GM12874 (cell line): ENCODE results near the gene KIFBP.

Experiments
- TF ChIP-seq, protein P1 (sequence below): IDR thresholded peaks from 2 replicates; pipeline ENCODE4 v1.5.1; 2011; ENCODE audit warnings: low read depth, mild to moderate bottlenecking, control low read depth, low read length, moderate library complexity; ENCODE audit not compliant: insufficient read depth

KIFBP gene

DNA sequence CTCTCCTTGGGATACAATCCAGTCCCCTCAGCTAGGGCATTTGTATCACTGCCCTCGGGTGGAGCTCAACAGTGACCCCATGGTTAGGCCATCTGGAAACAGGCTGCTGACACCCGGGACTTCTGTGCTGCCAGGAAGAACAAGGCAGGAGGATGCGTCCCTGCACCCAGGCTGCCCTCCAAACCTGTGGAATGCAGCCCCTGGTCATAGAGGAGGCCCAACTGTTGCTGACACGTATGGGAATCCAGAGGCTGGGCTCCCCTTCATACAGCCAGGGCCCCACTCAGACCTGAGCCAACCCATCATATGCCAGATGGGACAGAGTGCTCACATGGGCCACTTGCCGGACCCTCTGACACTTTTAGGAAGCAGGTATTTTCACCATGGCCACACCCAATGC lies 53.8 kb downstream of the KIFBP start:
- TF ChIP-seq, protein P1, sequence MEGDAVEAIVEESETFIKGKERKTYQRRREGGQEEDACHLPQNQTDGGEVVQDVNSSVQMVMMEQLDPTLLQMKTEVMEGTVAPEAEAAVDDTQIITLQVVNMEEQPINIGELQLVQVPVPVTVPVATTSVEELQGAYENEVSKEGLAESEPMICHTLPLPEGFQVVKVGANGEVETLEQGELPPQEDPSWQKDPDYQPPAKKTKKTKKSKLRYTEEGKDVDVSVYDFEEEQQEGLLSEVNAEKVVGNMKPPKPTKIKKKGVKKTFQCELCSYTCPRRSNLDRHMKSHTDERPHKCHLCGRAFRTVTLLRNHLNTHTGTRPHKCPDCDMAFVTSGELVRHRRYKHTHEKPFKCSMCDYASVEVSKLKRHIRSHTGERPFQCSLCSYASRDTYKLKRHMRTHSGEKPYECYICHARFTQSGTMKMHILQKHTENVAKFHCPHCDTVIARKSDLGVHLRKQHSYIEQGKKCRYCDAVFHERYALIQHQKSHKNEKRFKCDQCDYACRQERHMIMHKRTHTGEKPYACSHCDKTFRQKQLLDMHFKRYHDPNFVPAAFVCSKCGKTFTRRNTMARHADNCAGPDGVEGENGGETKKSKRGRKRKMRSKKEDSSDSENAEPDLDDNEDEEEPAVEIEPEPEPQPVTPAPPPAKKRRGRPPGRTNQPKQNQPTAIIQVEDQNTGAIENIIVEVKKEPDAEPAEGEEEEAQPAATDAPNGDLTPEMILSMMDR, result no peak

DNA sequence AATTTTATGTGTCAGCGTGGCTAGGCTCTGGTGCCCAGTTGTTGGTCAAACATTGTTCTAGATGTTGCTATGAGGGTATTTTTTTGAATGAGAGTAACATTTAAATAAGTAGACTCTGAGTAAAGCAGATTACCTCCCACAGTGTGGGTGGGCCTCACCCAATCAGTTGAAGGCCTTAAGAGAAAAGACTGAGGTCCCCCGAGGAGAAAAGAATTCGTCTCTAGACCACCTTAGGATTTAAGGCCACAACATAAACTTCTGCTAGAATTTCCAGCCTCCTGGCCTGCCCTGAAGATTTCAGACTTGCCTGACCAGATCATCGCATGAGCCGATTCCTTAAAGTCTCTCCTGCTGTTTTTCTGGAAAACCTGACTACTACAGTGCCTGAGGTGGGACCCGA lies 54.2 kb downstream of the KIFBP start:
- TF ChIP-seq, protein P1, result no peak

DNA sequence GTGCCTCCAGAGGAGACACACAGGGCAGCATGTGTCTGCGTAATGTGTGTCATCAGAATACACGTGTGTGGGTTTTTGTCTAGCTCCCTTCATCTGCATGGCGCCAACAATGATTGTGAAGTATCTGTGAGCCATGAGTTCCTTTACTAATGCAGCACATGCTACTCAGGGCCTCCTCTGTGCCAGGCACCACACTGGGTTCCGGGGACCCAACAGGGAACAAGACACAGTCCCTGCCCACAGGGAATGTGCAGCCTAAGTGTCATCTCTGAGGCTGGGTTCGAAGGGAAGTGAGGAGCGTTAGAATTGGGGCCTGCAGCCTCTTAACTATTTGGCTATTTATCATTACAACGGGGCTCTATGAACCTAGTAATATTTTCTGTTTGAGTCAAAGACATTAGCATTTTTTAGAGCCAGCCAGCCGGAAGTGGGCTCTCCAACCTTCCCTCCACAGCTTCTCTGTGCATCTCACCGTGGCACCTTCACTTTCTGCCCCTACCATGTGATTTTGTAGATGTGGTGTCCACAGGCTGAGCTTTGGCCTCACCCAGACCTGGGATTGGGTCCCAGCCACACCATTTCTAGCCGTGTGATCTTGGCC lies 55.4 kb downstream of the KIFBP start:
- TF ChIP-seq, protein P1, result no peak

DNA sequence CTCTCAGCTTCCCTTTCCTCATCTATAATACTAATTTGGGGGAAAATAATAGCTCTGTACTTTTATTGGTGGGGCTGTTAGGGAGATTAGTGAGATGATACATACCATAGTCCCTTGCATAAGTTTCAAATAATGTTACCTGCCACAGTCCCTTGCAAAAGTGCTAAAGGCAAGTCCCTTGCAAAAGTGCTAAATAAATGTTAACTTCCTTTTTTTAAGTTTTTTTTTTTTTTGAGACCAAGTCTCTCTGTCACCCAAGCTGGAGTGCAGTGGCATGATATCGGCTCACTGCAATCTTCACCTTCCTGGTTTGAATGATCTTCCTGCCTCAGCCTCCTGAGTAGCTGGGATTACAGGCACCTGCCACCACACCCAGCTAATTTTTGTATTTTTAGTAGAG lies 55.9 kb downstream of the KIFBP start:
- TF ChIP-seq, protein P1, result no peak

DNA sequence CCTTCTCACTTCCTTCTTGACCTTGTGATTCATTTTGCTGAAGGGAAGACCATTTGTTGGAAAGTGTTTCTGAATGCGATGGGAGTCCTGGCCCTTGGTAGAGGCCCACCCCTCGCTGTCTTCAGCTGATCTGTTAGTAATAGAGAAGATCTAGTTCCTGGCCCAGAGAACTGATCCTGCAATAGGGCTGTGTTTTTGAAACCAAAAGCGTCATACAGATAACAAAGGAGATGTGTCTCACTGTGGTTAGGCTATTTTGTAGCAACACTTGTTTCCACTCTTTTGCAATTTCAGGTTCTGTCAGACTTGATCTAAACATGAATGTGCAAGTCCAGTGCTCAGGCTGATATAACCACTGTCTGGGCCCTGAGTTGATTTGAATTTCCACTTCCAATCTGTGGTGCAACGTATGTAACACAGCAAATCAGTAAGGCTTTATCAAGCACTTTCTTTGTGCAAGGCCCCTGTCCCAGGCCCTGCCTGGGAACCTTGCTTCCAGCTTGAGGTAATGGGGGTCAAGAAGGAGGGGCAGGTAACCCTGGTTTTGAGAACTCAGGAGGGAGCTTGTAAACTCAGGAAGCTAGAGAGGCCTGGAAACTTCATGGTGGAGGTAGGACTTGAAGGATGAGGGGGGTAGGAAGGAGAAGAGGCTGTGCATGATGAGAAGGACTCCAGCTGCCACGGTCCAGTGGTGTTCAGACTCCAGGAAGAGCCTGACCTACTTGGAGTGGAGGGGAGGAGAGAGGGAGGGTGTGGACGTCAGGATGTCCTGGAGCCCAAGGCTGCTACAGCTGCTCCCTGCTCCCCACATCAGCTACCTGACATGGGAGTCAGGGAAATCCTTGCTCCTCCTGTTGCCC lies 57.1 kb downstream of the KIFBP start:
- TF ChIP-seq, protein P1, result no peak

DNA sequence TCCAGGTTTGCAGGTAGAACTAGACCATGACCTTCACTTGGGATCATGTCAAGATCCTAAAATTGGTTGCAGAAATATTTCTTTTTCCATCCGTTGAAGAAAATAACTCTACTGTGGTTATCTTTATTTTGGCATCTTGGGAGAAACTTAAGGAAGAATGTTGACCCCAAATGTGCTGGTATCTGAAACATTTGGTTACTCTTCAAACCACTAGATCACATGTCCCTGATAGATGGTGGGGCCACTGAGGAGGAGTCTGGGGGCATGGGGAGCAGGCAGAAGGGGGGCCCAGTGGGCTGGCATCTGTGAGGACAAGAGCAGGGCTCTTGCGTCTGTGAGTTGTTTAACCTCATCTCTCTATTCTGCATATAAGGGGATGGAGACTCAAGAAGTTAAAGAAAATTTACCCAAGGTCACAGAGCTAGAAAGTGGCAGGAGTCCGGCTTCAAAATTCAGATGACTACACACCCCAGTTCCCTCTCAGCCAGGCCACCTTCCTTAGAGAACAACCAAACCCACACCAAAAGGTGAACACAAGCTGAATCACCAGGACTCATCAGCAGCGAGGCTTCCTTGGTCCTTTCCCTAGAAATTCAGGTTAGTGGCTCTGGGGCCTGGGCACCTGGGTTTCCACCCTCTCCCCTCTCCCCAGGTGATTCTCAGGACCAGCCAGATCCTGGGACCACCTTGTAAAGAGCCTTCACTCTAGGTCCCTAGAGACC lies 58.7 kb downstream of the KIFBP start:
- TF ChIP-seq, protein P1, result no peak

DNA sequence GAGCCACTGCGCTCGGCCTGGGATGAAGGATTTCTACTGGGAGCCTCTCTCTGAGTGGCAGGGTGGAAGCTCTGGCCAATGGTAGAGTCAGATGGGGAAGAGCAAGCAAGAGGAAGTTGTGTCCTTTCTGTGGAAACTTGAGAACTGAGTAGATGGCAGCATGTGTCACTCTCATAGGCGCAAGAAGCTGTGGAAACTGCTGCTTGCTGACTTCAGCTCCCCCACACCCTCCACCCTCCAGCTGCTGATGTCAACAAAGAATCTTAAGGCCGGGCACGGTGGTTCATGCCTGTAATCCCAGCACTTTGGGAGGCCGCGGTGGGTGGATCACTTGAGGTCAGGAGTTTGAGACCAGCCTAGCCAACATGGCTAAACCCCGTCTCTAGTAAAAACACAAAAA lies 59.5 kb downstream of the KIFBP start:
- TF ChIP-seq, protein P1, result no peak
